Measurements from ENCODE around the gene HIC2.

DNA sequence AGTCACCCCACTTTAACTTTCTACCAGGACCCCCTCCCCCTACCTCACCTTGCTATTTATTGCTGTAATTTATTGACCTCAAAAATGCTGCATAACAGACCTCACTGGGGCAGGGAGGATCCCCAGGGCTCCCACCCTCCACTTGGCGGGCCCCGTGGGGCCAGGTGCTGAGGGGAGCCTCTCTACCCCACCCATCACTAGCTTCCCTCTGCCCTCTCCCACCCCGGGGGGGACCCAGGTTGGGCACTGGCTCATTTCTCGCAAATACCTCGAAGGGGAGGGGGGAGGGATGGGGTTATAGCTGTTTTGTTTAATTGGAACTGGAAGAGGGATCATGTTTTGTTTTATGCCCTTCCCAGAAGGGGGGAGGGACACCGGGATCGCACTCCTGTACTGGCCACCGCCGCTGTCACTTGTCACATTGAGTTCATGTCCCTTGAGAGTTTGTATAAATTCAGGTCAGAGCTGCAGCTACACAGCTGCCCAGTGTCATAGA lies 33.7 kb downstream of the HIC2 start:
- no peak for TF ChIP-seq POLR2A (IDR thresholded peaks at IDR 0.05)
- TF ChIP-seq, protein P1, sequence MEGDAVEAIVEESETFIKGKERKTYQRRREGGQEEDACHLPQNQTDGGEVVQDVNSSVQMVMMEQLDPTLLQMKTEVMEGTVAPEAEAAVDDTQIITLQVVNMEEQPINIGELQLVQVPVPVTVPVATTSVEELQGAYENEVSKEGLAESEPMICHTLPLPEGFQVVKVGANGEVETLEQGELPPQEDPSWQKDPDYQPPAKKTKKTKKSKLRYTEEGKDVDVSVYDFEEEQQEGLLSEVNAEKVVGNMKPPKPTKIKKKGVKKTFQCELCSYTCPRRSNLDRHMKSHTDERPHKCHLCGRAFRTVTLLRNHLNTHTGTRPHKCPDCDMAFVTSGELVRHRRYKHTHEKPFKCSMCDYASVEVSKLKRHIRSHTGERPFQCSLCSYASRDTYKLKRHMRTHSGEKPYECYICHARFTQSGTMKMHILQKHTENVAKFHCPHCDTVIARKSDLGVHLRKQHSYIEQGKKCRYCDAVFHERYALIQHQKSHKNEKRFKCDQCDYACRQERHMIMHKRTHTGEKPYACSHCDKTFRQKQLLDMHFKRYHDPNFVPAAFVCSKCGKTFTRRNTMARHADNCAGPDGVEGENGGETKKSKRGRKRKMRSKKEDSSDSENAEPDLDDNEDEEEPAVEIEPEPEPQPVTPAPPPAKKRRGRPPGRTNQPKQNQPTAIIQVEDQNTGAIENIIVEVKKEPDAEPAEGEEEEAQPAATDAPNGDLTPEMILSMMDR (IDR thresholded peaks at IDR 0.05) = no peak
